NAMALWA (cell line): Measurements from ENCODE around the gene EIF5A.

Experiments used
- DNase-seq: peaks from one replicate; pipeline ENCODE4 v3.0.0-alpha.2; 2015; ENCODE audit warnings: low spot score

The EIF5A gene

GRCh38 chr17:7313890-7314718 is 6.7 kb downstream of the EIF5A start:
- peak; percentile 57 for DNase-seq

DNA sequence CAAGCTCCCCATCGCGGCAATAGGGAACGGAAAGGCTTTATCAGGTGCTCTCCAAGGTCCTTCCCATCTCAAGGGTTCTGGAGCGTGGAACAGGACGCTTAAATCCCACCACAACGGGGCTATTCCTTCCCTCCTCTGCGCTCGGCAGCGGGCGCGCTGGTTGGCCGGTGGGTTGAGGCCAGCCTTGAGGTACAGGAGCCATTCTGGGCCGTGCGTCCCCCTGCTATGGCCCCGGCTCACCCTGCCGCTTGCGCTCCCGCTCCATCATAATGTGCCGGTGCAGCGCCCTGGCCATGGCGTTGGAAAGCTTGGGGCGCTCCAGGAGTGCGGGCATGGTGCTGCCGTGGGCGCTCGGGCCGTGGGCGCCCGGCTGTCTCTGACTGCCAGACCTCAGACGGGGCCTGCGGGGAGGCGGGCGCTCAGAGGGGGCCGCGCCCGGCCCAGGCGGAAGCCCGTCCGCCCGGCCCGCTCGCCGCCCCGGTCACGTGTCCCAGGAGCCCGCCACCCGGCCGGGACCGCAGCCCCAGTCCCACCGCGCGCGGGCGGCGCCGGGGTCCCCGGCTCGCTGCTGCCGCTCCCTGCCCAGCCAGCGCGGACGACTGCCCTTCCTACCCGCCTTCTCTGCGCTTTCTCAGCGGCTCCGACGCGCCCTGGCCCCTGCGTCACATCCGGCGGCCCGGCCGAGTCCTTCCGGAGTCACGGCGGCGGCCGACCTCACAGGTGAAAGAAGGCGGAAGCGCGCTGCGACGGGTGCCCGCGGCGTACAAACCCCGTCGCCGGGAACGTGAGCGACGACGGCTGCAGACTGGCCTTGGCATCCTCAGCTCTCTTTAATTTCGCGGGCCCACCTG is 7.5 kb downstream of the EIF5A start, which contains the start of gene GPS2:
Gene GPS2 (minus strand): TSS at position 642 of the 851 bp plus-strand sequence. CDS start 308 bp downstream, at position 334.
- peak; percentile 84 for DNase-seq

GRCh38 chr17:7315570-7316235 is 8.3 kb downstream of the EIF5A start:
- DNase-seq = no peak

- no peak for DNase-seq
Observed at GRCh38 chr17:7317161-7317803, 9.9 kb downstream of the EIF5A start.

- no peak for DNase-seq
Observed at GRCh38 chr17:7318121-7318860, 10.9 kb downstream of the EIF5A start.

- no peak for DNase-seq
Observed at GRCh38 chr17:7321466-7321865, 14.0 kb downstream of the EIF5A start.

DNA sequence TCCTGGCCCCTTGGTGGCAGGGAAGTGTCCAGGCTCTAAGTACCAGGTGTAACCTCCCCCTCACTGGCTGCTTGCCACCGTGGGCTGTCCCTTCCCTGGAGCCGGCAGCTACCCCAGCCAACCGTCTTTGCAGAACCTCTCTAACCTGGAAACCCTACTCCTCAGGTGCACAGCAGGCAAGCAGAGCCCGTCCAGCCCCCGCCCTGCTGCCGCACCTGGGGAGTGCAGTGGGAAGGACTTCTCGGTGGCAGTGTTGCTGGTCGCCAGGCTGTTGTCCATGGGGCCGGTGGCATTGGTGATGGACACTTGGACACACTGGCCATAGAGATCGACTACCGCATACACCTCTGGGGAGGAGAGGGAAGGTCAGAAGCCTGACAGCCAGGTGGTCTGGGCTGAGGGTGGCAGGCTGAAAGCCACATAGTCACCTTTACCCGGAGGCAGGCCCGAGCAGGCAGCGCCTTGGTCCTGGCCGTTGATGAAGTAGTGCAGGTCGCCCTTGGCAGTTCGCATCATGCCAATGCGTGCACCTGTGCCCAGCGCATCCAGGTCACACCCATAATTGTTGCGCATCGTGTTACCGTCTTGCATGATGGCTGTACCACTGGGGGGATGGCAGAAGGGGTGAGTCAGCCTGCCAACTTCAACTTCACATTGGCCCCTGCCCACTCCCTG is 15.2 kb downstream of the EIF5A start:
- DNase-seq = no peak

DNA sequence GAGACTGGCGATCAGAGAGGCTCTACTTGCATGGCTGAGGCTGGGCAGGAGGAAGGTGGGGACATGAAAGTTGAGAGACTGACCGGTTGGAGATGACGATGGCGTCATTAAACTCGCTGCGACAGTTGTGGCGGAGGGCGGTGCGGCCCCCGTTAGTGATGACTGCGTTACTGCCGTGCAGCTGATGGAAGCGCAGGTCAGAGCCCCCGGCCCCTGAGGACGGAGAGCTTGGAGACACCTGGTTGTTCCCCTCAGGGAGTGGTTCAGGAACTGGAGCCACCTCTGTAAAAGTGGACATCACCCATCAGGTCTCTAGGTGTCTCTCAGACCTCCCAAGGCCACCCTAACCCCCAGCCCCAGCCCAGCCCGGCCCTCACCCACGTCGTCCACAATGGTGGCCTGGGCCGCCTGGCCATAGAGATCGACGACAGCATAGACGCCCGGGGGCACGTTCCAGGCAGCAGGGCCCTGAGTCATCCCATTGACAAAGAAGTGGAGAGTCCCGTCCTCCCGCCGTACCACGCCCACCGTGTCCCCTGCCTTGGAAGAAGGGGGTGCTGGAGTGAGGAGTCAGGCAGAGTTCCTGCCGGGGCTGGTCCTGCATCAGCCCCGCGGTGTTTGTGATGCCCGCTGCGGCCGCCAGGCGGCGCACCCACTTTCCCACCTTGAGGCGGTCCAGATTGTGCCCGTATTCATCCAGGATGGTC is 16.5 kb downstream of the EIF5A start:
- DNase-seq = peak; percentile 34

- DNase-seq = no peak
Observed at GRCh38 chr17:7324438-7324779, 17.0 kb downstream of the EIF5A start.

DNA sequence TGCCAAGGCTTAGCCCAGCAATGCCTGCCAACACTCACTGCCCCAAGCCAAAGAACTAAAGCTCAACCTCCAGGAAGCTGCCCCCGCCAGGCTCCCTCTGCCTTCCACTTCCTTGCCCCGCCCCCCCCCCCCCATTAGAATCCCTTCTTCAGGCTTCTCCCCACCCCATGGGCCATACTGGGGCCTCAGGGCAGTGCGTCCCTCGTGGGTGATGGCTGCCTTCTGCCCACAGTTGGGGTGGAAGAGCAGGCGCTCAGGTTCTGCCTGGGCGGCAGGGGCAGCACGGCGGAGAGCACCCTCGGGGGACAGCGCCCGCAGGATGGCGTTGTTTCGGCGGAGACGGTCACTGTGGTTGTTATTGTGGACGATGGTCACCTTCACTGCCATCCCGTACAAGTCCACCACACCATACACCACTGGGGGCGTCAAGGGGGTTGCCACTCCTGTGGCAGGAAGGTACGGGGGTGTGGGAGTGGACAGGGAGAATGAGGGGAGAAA is 17.7 kb downstream of the EIF5A start:
- DNase-seq = no peak

GRCh38 chr17:7326186-7326585 is 18.8 kb downstream of the EIF5A start:
- no peak for DNase-seq

DNA sequence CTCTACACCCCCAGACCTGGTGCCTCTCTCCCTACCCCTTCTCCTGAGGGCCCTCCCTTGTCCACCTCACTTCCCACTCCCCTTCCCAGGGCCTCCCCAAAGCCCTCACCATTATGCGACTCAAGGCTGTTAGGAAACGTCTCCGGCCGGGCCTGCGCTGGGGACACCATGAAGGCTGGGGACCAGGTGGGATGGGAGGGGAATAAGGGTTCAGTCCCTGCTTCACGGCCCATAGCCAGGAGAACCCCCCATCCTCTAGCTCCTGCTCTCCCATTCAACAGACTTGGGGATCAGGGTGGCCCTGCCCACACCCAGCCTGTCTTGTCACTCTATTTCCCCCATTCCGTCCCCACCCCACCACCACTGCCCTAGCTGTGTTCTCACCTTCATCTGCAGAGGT is 19.6 kb downstream of the EIF5A start:
- no peak for DNase-seq

DNA sequence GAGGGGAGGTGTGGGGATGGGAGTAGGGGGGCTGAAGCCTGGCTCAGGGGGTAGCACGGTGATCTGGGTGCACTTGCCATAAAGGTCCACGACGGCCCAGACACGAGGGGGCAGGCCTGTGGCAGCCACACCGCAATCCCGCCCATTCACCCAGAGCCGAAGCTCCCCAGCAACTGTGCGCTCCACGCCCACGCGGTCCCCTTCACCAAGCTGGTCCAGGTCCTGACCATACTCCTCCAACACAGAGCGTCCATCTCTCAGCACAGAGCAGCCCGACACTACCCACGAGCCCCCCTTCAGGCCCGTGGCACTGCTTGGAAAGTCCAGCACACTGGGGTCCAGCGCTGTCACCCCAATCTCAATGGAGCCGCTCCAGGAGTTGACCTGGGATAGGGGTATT is 20.1 kb downstream of the EIF5A start:
- no peak for DNase-seq

- no peak for DNase-seq
Observed at GRCh38 chr17:7328009-7328408, 20.6 kb downstream of the EIF5A start.

GRCh38 chr17:7328840-7329373 is 21.5 kb downstream of the EIF5A start, which contains the start of gene NEURL4:
TSS of gene NEURL4 (minus strand) at chr17:7329335. CDS start at chr17:7329312, 23 bp downstream.
- peak; percentile 46 for DNase-seq

DNA sequence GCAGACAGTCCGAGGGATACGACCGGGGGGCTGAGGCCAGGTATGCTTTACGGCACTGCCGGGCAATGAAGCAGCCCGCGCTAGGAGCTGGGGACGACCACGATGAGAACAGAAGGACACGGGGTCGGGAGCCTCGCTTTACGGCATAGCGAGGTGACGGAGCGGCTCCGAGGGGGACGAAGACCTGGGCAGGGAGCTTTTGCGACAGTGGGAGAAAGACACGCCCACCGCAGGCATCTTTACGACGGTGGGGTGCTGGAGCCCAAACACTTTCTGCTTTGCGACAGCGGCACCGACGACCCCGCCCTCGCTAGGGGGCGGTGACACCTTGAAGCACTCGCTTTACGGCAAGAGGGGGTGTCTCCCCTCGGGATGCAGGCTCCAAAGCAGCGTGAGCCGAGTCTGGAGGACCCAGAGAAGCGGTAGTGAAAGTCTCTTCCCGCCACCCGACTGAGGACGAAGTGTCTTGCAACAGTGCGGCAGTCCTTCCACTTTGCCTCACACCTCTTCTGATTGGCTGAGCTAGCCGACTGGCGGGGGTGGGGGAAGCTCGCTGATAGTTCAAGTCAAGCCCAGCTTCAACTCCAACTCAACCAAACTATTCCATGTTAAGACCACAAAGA is 22.1 kb downstream of the EIF5A start:
- peak; percentile 97 for DNase-seq

- peak; percentile 77 for DNase-seq
Observed at GRCh38 chr17:7329997-7330637, 22.7 kb downstream of the EIF5A start.

DNA sequence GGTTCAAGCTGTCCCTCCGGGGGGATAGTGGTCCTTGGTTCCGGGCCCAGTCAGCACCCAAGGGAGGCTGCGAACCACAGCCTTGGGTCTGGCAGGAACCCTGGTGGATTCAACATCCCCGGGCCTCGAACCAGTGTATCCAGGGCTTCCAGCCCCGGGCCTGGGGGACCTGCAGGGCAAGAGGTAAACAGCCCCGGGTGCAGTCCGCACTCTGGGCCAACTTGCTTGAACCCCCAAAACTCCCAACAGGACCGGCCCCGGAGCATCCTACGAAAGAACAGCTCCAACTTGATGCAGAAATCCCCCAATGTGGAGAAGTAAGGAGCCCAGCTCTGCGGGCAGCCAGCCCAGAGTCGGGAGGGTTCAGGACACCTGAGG is 23.2 kb downstream of the EIF5A start:
- DNase-seq = no peak

- DNase-seq = no peak
Observed at GRCh38 chr17:7332111-7332510, 24.7 kb downstream of the EIF5A start.
